Activated CD8-positive, alpha-beta memory T cell treated with anti-CD3 and anti-CD28 coated beads for 1 hour (primary cell): ENCODE measurements around the gene BNC1.

Source experiments
- DNase-seq, 2 donors: peaks; one replicate each; pipeline ENCODE4 v3.0.0-alpha.2; 2020; ENCODE audit warnings: low read depth in 1 of 2; ENCODE audit errors: extremely low read depth in 1 of 2

Gene BNC1, protein sequence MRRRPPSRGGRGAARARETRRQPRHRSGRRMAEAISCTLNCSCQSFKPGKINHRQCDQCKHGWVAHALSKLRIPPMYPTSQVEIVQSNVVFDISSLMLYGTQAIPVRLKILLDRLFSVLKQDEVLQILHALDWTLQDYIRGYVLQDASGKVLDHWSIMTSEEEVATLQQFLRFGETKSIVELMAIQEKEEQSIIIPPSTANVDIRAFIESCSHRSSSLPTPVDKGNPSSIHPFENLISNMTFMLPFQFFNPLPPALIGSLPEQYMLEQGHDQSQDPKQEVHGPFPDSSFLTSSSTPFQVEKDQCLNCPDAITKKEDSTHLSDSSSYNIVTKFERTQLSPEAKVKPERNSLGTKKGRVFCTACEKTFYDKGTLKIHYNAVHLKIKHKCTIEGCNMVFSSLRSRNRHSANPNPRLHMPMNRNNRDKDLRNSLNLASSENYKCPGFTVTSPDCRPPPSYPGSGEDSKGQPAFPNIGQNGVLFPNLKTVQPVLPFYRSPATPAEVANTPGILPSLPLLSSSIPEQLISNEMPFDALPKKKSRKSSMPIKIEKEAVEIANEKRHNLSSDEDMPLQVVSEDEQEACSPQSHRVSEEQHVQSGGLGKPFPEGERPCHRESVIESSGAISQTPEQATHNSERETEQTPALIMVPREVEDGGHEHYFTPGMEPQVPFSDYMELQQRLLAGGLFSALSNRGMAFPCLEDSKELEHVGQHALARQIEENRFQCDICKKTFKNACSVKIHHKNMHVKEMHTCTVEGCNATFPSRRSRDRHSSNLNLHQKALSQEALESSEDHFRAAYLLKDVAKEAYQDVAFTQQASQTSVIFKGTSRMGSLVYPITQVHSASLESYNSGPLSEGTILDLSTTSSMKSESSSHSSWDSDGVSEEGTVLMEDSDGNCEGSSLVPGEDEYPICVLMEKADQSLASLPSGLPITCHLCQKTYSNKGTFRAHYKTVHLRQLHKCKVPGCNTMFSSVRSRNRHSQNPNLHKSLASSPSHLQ

DNA sequence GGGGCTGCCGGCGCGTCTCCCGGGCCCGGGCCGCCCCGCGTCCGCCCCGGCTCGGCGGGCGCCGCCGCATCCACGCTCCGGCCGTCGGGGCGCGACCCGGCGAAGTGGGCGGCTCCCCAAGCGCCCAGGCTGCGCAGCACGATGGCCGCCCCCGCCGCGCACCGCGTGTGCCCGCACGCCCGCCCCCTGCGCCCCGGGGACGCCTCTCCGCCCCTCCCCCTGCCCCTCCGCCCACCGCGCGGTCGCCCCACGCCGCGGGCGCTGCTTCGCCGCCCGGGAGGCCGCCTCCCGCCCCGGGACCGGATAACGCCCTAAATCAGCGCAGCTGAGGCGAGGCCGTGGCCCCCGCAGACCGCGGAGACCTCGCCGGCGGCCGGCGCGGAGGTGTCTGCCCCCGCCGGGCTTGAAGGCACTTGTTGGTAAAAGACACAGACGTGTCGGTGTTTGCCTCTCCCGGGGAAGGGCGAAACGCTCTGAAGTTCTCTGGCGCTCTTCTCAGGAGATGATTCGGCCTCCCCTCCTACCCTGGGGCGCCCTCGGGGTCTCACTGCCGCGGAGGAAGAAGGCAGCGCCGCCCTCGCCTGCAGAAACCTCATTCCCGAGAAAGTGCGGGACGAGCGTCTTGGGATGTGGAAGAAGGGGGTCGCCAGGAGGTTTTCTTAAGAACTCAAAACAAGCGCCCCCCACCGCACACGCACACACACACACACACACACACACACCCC is at the start of gene BNC1:
TSS of gene BNC1 (minus strand) at position 106 of the 725 bp plus-strand sequence. CDS start at position 70, 36 bp downstream.
- DNase-seq = no peak

DNA sequence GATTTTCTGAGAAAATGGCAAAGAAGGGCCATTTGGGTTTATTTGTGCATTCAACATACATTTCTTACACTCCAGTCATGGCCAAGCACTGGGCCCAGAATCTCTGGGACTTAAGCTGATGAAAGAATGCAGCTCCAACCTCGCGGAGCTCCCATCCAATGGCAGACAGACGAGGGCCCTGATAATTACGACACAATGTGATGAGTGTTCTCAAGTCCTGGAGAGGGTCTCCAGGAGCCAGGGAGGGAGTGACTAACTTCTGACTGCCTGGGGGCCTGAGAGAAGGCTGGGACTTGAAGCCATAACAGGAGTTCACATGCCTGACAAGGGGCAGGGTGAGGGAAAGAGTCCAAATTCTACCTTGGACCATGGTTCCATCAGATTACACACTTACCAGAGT is 42.6 kb upstream of the BNC1 start:
- DNase-seq = no peak

DNA sequence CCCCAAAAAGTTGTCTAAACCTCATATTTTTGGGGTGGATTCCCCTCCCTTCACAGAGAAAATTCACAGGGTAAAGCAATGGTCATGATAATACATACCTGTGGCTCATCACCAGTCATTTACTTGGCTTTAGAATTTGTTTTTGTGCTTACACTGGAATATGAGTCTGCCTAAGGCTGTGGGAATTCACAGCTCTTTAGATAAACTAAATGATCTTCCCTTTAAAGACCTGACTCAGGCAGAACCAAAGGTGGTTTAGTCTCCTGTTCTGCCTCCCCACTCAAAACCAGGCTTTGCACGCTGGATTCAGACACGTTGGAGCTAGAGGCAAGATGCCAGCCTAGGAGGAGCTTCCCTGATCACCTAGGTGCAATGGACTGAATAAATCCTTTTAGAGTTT is 40.3 kb upstream of the BNC1 start:
- DNase-seq = no peak

DNA sequence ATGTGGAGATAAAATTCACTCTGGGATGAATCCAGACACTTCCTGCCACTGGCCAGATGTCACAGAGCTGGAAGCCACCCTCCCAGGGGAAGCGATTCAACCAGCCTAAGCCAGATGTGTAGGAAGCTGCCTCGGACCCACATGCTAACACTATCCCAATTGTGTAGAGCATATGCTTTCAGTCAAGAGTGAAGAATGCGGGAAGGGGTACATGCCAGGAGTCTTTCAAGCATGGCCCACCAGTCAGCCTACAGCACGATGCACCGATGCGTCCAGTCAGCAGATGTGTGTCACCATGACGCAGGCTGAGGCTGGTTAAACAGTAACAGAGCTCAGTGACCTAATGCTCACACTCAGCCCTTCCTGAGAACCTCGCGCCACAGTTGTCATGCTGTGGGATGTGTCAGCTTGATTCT is 38.8 kb upstream of the BNC1 start:
- DNase-seq = no peak

DNA sequence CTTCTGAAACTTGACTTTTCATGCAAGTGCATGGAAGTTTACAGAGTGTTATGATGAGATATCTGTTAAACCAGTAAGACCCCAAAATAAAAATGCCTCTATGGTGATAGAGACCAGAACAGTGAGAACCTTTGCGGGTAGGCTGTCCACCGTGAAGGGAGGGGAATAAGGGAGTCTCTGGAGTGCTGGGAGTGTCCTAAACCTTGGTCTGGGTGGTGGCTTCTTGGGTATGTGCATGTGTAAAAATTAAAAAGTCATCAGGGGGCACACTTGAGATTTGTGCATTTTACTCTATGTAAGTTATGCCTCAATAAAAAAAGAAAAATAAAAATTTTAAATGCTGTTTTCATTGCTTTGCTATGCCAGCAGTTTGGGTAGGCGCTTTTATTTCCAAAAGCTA is 38.2 kb upstream of the BNC1 start:
- DNase-seq = no peak

DNA sequence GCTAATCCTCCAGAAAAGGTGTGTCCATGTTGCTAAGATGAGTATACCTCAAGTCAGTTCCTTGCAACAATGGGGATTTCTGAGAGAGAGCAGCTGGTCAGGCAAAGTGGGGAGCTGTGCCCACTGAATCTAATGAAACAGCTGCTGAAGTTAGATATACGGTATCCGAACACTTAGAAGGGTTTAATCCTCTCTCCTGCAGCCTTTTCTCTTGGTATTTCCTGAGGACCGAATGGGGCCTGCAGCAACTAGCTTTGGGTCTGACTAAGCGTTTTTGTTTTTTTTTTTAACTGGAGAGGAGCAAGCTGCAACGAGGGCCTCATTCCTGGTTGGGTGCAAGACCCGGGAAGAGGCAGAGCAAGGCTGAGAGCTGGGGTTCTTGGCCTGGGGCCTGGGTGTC is 37.6 kb upstream of the BNC1 start:
- DNase-seq = no peak

DNA sequence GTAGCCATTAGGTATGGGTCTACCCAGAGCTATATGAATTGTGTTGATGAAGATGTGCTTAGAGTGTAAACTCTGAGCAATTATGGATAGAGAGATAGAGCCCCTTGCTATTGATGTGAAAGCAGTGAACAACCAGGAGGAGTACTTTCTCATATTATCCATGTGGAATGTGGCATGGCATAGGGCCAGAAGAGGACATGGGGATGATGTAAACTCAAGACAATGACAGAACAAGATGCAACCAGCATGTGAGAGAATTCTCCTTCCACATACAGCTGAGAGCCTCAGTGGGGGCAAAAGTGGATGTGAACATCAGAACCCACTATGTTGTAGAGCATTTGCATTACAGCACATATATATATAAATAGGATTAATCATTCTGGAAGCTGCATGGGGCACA is 36.4 kb upstream of the BNC1 start:
- no peak for DNase-seq

DNA sequence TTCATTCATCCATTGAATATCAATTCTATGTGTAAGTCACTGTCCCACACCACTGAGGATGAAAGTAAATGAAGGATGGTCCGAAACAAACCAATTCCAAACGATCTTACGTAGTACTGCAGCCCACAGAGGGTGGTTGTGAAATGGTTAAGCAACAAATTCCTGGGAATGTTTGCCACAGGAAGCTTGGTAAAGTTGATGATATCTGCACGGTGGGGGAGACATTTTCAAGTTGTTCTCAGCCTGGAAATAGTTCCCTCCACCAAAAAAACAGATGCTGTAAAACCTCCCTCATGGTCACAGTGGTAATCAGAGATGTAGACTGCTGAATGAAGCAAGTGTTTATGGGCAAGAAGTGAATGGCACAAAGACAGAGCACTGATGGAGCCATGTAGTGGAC is 35.9 kb upstream of the BNC1 start:
- no peak for DNase-seq

DNA sequence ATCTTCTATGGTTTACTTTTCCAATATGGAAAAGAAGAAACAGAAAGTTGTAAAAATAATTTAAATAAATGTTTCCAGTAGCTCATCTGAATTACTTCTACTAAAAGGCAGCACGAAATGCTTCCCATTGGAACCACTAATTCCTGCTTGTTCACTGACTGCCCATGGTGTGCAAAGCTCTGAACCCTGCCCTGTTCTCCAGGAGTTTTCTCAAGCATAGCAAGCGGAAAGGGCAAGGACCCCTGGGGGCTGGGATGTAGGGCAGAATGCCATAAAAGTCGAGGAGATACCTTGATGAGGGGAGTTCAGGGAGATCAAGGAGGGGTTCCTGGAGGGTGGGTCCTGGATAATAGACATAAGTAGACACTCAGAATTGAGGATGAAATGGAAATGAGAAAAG is 35.3 kb upstream of the BNC1 start:
- DNase-seq = no peak

DNA sequence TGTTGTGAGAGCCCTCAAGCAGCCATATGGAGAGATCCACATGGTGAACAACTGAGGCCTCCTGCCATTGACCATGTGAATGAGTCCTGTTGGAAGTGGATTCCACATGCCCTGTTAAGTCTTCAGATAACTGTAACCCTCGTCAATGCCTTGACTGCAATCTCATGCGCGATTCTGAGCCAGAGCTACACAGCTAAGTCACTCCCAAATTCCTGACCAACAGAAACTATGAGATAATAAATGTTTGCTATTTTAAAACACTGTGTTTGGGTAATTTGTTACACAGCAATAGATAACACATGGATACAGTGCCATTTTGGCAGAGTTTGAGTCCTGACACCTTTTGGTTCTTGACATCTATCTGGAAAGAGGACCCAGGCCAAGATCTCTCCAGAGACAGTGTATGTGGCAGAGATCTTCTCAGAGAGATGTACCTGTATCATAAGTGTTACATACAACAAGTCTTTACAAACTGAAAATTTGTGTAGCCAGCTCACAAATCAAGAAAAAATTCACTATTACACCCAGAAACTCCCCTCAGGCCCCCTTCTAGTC is 34.5 kb upstream of the BNC1 start:
- no peak for DNase-seq

DNA sequence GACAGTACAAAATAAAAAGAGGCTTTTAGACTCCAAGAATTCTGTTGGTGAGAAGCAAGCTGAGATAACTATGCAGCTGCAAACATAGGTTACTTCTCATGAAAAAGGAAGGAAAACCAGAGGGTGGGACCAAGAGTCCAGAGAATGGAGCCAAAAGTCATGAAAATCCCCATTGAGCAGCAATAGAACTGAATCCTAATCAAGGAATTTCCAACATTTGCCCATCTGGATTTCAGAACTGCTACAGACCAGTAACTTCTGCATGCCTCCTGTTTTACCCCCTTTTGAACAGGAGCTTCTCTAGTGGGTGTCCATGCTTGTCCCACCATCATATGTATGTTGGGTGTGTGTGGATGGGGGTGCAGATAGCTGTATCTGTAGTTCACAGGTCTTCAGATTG is 33.6 kb upstream of the BNC1 start:
- no peak for DNase-seq

DNA sequence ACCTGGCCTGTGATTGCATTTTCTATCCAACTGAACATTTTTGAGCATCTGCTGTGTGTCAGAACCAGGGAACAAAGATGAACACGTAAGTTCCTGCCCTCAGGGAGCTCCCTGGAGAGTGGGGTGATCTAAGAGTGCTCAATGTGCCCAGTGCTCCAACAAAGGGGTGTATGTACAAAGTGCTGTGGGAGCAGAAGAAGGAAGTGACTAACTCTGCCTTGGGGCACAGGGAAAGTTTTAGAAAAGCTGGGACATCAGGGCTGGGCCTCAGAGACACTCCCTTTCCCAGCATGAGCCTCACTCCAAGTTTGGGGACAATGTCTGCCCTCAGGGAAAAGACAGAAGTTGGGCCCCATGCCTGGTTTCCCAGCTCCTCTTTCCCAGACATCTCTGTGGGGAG is 27.6 kb upstream of the BNC1 start:
- no peak for DNase-seq

DNA sequence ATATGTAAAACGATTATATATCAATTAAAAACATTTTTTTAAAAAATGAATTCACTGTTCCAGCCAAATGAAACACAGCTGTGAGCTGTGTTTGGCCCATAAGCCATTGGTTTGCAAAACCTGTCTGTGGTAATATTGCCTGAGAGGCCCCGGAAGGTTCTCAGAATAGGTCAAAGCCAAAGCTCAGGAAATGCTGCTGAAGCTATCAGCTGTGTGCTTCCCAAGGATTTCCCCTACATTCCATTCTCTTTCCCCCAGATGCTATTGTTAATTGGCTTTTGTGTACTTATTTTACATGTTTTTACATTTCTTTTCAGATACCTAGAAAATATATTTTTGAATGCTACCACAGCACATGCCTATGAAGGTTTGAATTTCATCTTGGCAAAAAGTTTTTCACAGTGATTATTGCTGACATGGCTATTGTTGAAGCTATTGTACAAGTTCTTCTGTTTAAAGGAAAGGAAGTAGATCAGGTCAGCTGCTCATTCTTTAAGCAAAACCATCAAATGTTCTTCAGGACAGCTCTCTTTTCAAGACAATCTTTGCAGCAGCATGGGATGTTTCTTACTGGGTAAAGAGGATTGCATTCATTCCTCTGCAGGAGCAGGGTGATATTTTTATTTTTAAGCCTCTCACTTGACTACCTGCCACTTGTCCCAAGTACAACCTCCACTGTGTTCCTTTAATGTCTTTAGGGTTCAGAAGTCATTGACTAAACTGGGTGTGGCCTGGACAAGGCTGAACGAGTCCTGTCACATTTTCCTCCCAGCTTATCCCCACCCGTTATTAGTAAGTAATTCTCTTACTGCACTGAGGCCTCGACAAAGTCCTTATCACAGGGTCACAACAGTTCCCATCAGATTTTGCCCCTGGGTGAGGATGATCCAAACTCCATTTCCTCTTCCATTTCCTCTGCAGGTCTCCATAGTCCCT is 26.3 kb upstream of the BNC1 start:
- DNase-seq = no peak

DNA sequence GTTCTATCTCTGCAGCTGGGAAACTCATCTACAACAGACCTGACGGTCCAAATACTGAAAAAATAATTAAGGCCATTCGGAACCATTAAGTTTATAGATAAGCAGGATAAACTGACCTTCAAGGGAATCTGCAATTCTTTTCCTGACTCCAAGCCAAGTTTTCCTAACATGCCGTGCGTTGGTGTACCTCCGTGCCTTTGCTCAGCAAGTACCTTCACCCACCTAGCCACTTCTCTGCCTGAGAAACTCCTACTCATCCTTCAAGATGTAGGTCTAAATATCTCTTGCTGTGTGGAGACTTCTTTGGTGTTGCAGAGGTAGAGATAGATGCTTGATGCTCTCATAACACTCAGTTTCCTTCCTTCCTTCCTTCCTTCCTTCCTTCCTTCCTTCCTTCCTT is 24.2 kb upstream of the BNC1 start:
- DNase-seq = no peak

DNA sequence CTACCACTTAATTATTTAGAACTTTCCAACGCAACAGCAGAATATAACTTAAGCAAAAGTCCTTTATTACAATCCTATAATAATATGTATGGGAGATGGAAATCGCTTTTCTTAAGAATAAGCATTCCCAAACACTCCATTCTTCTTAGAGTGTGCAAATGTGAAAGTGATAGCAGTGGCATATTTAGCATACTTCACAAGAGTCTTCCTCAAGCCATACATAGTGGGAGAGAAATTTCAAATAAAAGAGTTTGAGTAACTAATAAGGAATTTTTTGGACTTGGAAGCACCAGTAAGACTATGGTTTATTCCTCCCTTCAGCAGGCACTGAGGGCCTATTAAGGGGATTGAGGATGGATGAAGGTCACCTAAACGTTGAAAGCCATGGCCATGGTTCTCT is 22.1 kb upstream of the BNC1 start:
- DNase-seq = no peak

DNA sequence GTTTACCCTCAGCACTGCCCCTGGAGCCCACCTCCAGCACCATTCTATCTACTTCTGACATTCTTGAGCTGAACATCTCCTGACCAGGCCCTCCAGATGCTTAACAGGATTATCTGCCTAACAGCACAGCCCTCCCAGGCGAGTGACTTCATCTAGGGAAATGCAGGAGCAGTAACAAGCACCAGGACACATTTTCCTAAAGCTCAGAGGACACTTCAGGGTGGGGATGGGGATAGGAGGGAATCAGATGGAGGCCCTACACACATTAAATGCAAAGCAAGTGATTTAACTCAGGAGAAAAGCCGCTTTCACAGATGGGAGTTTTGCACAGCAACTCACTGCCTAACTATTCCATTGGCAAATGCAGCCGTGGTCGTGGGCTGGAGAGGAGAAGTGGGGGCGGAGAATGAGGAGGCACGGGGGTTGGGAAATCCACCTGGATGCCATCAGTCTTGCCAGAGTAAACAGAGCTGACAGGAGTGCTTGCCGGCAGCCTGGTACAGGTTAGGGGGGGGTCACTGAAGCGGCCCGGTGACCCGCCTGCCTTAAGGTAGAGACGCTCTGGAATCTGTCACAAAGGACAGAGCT is 21.3 kb upstream of the BNC1 start:
- no peak for DNase-seq

DNA sequence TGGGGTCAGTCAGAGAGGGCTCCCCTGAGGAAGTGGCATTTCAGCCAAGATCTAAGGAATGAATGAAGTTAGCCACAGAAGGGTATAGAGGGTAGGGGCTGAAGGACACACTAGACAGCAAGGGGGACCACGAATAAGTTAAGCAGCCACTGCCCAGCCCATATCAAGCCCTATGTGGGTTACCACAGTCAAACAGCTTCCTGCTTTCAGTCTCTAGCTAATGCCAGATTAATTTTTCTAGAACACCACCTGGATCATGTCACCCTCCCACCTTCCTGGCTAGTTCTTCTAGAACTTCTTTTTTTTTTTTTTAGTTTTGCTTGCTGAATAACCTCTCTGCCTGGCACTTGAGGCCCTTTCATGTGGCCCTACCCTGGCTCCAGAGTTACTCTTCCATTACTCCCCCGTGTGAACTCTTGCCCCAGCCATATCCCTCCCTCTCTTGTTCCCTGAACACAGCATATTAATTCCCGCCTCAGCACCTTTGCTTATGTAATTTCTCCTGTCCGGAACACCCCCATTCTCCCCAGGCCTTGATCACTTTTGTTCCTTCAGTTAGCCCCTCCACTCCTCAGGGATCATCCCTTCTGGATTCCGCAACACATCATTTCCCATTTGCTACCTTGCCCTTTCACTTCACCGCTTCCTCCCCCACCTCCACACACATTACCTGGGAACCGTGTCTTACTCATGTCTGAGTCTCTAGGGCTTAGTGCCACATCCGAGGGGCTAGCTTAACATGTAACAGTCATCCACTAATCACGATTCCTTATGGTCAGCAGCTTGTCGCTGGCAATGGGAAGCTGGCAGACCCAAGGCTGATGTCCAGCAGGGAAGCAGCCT is 20.6 kb upstream of the BNC1 start:
- DNase-seq = no peak

DNA sequence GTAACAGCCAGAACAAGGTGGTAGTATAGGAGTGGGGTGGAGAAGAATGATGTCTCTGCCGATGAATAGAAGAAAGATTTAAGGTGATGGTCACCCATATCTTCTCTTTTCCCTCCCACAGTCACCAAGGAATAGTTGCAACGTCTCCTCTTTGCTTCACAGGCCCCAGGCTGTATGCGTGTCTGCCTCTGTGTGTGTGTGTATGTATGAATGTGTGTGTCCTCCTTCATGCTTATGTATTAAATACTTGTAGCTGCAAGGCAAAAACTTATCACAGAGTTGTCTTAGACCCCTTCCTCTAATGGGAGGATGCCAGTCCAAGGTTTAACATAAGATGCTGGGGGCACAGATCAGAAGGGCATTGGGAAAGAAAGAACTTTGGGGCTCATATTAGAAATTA is 19.1 kb upstream of the BNC1 start:
- no peak for DNase-seq

DNA sequence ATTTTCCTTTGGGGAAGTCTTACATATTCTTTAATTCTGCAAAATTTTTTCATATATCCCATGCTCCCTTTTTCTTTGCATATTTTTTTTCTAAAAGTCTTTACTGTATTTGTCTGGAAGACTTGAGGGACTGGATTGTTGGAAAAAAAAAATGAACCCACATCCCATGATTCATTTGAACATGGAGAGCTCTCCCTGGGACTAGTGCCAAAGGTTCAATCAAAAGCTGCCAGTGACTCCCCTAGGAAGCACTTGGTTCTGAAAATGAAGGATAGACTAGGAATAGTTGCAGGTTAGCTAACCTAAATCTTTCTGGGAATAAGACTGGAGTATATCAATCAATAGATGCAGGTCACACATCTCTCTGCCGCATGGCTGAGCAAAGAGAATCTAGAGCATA is 16.4 kb upstream of the BNC1 start:
- no peak for DNase-seq
